ENCODE measurements around the gene GSTA5. TPM values are rescaled to one million over a fixed set of nuclear protein-coding genes. Genes with fewer than 3 reads are reported as not detected.

The GSTA5 gene
- total and polyA plus RNA-seq, 2 of the 8 experiments (the other 6 are each of a cell fraction or from before 2014, with no cell fraction given) = not detected

DNA sequence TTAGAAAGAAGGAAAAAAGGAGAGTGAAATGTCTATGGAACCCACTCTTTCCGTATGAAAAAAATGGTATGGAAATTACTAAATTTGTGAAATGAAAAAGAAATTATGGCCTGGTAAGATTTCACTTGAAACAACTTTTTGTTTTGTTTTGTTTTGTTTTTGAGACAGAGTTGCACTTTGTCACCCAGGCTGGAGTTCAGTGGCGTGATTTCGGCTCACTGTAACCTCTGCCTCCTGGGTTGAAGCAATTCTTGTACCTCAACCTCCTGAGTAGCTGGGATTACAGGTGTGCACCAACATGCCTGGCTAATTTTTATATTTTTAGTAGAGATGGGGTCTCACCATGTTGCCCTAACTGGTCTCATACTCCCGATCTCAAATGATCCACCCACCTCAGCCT lies 17.8 kb upstream of the GSTA5 start:
- Histone ChIP-seq H3K18ac (ENCODE audit: extremely low read depth, low read length) (no peak overlapping the region), H2BK12ac (ENCODE audit: low read depth, low read length) (no peak overlapping the region), H3K4me1 (replicated peaks in 1 of 4; ENCODE audit: control insufficient read depth in 3 of 4, insufficient read depth in 4 of 4, low read length in 3 of 4) (peaks cover 3 to 11% (median 5%) of the 10 kb centered on the region in 4 experiments; a peak in 6 of 7 replicates), H3K4me2 (ENCODE audit: insufficient read depth in 1 of 2, low read depth in 2 of 2, low read length in 2 of 2) (no peak overlapping the region), H4K91ac (replicated peaks; ENCODE audit: insufficient read length, low read length) (no peak overlapping the region), H2BK15ac (ENCODE audit: low read length) (no peak overlapping the region), H4K8ac (ENCODE audit: extremely low read depth, insufficient read depth, low read length) (no peak overlapping the region), H3K56ac (replicated peaks; ENCODE audit: insufficient read length, low read depth, low read length) (no peak overlapping the region), H2BK5ac (ENCODE audit: low read depth, low read length) (no peak overlapping the region), H3K23ac (ENCODE audit: insufficient read length) (no peak overlapping the region), H2BK20ac (ENCODE audit: low read length) (no peak overlapping the region), H2BK120ac (replicated peaks; ENCODE audit: low read depth, low read length) (no peak overlapping the region), H4K5ac (ENCODE audit: insufficient read length, low read depth, low read length) (no peak overlapping the region), H3K9ac (replicated peaks in 1 of 4; ENCODE audit: extremely low read depth in 1 of 4, low read depth in 3 of 4, low read length in 3 of 4) (no peak overlapping the region), H3K79me2 (ENCODE audit: control insufficient read depth in 1 of 2, insufficient read depth in 2 of 2, low read length in 2 of 2) (no peaks in the 10 kb centered on the region), H3K9me3 (ENCODE audit: insufficient read depth in 2 of 2, low read depth in 1 of 2, low read length in 1 of 2) (no peaks in the 10 kb centered on the region), H3K4ac (replicated peaks; ENCODE audit: insufficient read length, low read depth, low read length) (no peak overlapping the region), H2AK5ac (ENCODE audit: low read depth, low read length) (no peak overlapping the region), H3K36me3 (ENCODE audit: control insufficient read depth in 2 of 4, insufficient read depth in 4 of 4, low read length in 3 of 4) (no peaks in the 10 kb centered on the region), H3K27me3 (replicated peaks in 1 of 4; ENCODE audit: control insufficient read depth in 3 of 4, extremely low read depth in 1 of 4, insufficient read depth in 3 of 4, low read length in 3 of 4) (no peaks in the 10 kb centered on the region), H3K4me3 (ENCODE audit: extremely low read depth in 1 of 4, insufficient read depth in 2 of 4, low read depth in 3 of 4, low read length in 4 of 4) (no peak overlapping the region), H3K79me1 (ENCODE audit: low read depth, low read length) (no peaks in the 10 kb centered on the region), H3K27ac (ENCODE audit: low read depth, low read length) (no peak overlapping the region), H2AFZ (ENCODE audit: low read length) (no peak overlapping the region), H4K20me1 (replicated peaks in 1 of 2; ENCODE audit: control insufficient read depth in 1 of 2, insufficient read depth in 2 of 2, low read length in 2 of 2) (no peaks in the 10 kb centered on the region), H3K14ac (ENCODE audit: insufficient read length) (no peak overlapping the region), H3K23me2 (ENCODE audit: low read depth, low read length) (0 out of 2 replicates have a peak, but pooled peaks cover 2% of the 10 kb centered on the region)
- DNase-seq (ENCODE audit: low read depth in 1 of 2, low spot score in 2 of 2) (no peak), FAIRE-seq (no peak)
- ChIA-PET POLR2A (ENCODE audit: partially characterized antibody) (no interaction called here), CTCF (ENCODE audit: partially characterized antibody) (no interaction called here)
- TF ChIP-seq ZNF274 (IDR thresholded peaks at IDR 0.05; ENCODE audit: borderline replicate concordance, extremely low read depth, low read length) = no peak
- TF ChIP-seq NANOG (IDR thresholded peaks at IDR 0.05; ENCODE audit: insufficient read depth, low read depth, low read length, poor library complexity, severe bottlenecking) = no peak
- TF ChIP-seq GTF2F1 (IDR thresholded peaks at IDR 0.05; ENCODE audit: borderline replicate concordance, low read depth, low read length) = no peak
- no peak for TF ChIP-seq TEAD4 (IDR thresholded peaks at IDR 0.05; ENCODE audit: low read depth, low read length)
- no peak for TF ChIP-seq JUN (IDR thresholded peaks at IDR 0.05; ENCODE audit: low read depth, low read length)
- TF ChIP-seq JUND (IDR thresholded peaks at IDR 0.05; ENCODE audit: low read length) = no peak
- TF ChIP-seq, protein P1, sequence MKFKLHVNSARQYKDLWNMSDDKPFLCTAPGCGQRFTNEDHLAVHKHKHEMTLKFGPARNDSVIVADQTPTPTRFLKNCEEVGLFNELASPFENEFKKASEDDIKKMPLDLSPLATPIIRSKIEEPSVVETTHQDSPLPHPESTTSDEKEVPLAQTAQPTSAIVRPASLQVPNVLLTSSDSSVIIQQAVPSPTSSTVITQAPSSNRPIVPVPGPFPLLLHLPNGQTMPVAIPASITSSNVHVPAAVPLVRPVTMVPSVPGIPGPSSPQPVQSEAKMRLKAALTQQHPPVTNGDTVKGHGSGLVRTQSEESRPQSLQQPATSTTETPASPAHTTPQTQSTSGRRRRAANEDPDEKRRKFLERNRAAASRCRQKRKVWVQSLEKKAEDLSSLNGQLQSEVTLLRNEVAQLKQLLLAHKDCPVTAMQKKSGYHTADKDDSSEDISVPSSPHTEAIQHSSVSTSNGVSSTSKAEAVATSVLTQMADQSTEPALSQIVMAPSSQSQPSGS (IDR thresholded peaks at IDR 0.05; ENCODE audit: low read length) = no peak
- TF ChIP-seq KDM4A (IDR thresholded peaks at IDR 0.05; ENCODE audit: low read depth, low read length, severe bottlenecking) = no peak
- no peak for TF ChIP-seq SP1 (IDR thresholded peaks at IDR 0.05; ENCODE audit: low read depth, low read length)
- no peak for TF ChIP-seq SIRT6 (IDR thresholded peaks at IDR 0.05; ENCODE audit: low read length)
- no peak for TF ChIP-seq CHD1 (IDR thresholded peaks at IDR 0.05; ENCODE audit: low read depth, low read length)
- no peak for TF ChIP-seq TAF7 (optimal IDR thresholded peaks at IDR 0.05; ENCODE audit: borderline replicate concordance, low read depth, low read length)
- TF ChIP-seq, protein P2, sequence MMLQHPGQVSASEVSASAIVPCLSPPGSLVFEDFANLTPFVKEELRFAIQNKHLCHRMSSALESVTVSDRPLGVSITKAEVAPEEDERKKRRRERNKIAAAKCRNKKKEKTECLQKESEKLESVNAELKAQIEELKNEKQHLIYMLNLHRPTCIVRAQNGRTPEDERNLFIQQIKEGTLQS (IDR thresholded peaks at IDR 0.05; ENCODE audit: insufficient read depth, low read depth, low read length) = no peak
- 89% methylated on average over 4 of the region's 4 CpGs; no CpG with 5 or more reads in 1 of the 2 experiments for WGBS, 2 experiments (ENCODE audit: extremely low coverage in 1 of 2, insufficient coverage in 1 of 2, insufficient read length in 1 of 2, insufficient replicate concordance in 2 of 2, low coverage in 1 of 2, low lambda C conversion rate in 2 of 2, missing lambda C conversion rate in 1 of 2)
